Endothelial cell (in vitro differentiated cells): ENCODE data around the gene TRDN. TPM values are rescaled to one million over a fixed set of nuclear protein-coding genes. Genes with fewer than 3 reads are reported as not detected.
A peak's percentile ranks its signal among the peaks of the same experiment; 100 is the strongest.

Experiments
- DNase-seq: peaks from one replicate; pipeline ENCODE4 v3.0.0; 2021; ENCODE audit warnings: low spot score
- H3K27ac Mint-ChIP-seq: one replicate; pipeline ENCODE4 v1.8.0; 2021; ENCODE audit warnings: mixed read lengths, inconsistent platforms; ENCODE audit not compliant: unreplicated experiment
- H3K27me3 Mint-ChIP-seq: one replicate; pipeline ENCODE4 v1.8.0; 2021; ENCODE audit warnings: mild to moderate bottlenecking, moderate library complexity, mixed read lengths, inconsistent platforms; ENCODE audit not compliant: unreplicated experiment
- H3K36me3 Mint-ChIP-seq: one replicate; pipeline ENCODE4 v1.8.0; 2021; ENCODE audit warnings: mild to moderate bottlenecking, low read depth, mixed read lengths, inconsistent platforms; ENCODE audit not compliant: unreplicated experiment
- H3K4me1 Mint-ChIP-seq: one replicate; pipeline ENCODE4 v1.8.0; 2021; ENCODE audit warnings: mild to moderate bottlenecking, mixed read lengths, inconsistent platforms; ENCODE audit not compliant: unreplicated experiment
- H3K4me3 Mint-ChIP-seq: one replicate; pipeline ENCODE4 v1.8.0; 2021; ENCODE audit warnings: mild to moderate bottlenecking, mixed read lengths, inconsistent platforms; ENCODE audit not compliant: unreplicated experiment
- H3K9me3 Mint-ChIP-seq: one replicate; pipeline ENCODE4 v1.8.0; 2021; ENCODE audit warnings: mixed read lengths, inconsistent platforms; ENCODE audit not compliant: unreplicated experiment
- CTCF ChIP-seq: fragments of 200-600 bp; sonication (generic); IDR thresholded peaks from one replicate; pipeline ENCODE4 v1.5.0; 2021; ENCODE audit warnings: antibody characterized with exemption; ENCODE audit not compliant: unreplicated experiment
- total RNA-seq: library from RNA; stranded (reverse); fragmentation: NEBNext Ultra II Directional; extraction: Animal tissue kit (Norgen Biotek cat#: 25700); gene quantifications from one replicate; pipeline ENCODE4 v1.2.1, GENCODE V29; 2021; ENCODE audit not compliant: unreplicated experiment

Gene TRDN
- total RNA-seq, 1 donor from 2014 or later = 9.1 TPM

GRCh38 chr6:123383718-123384117, 253.0 kb downstream of the TRDN start:
- H3K4me3 Mint-ChIP-seq = no peak overlapping the region
- DNase-seq = no peak
- H3K27me3 Mint-ChIP-seq = peaks cover 2% of the 10 kb centered on the region
- H3K4me1 Mint-ChIP-seq = no peaks in the 10 kb centered on the region
- H3K27ac Mint-ChIP-seq = no peak overlapping the region
- H3K9me3 Mint-ChIP-seq = no peaks in the 10 kb centered on the region
- TF ChIP-seq CTCF = no peak
- H3K36me3 Mint-ChIP-seq = no peaks in the 10 kb centered on the region

GRCh38 chr6:123380257-123380656, 256.5 kb downstream of the TRDN start:
- H3K4me1 Mint-ChIP-seq = no peaks in the 10 kb centered on the region
- no peak overlapping the region for H3K4me3 Mint-ChIP-seq
- no peaks in the 10 kb centered on the region for H3K27me3 Mint-ChIP-seq
- no peak overlapping the region for H3K27ac Mint-ChIP-seq
- peak; percentile 39 for DNase-seq
- peak; percentile 45 for TF ChIP-seq CTCF
- no peaks in the 10 kb centered on the region for H3K9me3 Mint-ChIP-seq
- no peaks in the 10 kb centered on the region for H3K36me3 Mint-ChIP-seq

DNA sequence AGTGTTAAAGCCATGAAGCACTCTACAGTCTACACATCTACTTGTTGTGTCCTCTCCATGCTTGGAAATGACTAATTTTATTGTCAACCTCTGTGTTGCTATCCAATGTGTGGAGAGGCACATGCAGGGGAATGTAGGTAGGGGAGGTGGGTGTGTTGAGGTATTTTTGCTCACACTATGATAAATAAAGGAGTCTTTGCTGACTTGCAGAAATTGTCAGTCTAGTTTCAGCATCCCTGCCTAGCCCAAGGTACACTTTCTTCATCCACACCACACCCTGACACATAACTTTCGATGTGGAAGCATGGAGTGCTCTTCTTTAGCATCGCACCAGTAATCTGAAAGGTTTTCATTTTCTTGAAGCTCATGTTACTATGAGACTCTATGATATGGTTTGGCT, 264.0 kb downstream of the TRDN start:
- H3K9me3 Mint-ChIP-seq = no peaks in the 10 kb centered on the region
- H3K36me3 Mint-ChIP-seq = no peaks in the 10 kb centered on the region
- no peak for TF ChIP-seq CTCF
- no peak for DNase-seq
- H3K27me3 Mint-ChIP-seq = no peaks in the 10 kb centered on the region
- H3K4me3 Mint-ChIP-seq = no peak overlapping the region
- H3K27ac Mint-ChIP-seq = no peak overlapping the region
- H3K4me1 Mint-ChIP-seq = no peaks in the 10 kb centered on the region

- Mint-ChIP-seq H3K27ac (no peak overlapping the region), H3K4me3 (no peak overlapping the region), H3K27me3 (no peaks in the 10 kb centered on the region), H3K9me3 (no peaks in the 10 kb centered on the region), H3K4me1 (no peaks in the 10 kb centered on the region), H3K36me3 (peaks cover 5% of the 10 kb centered on the region)
- TF ChIP-seq CTCF = no peak
- DNase-seq = no peak
Observed at GRCh38 chr6:123363912-123364311, 272.8 kb downstream of the TRDN start.

DNA sequence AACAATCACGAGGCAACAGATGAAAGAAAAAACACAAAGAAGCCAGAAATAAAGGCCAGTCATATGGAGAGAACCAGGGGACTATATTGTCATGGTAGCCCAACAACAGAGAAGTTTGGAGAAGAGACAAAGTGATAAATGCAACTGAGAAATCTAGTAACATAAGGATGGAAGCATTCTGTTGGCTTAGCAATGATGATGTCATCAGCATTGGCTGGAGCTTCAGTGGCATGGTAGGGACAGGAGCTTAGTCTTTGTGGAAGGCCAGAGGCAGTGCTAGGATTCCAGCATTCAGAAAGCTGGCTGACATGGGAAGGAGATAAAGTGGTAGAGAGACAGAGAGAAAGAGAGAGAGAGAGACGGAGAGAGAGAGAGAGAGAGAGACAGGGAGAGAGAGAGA, 276.4 kb downstream of the TRDN start:
- no peaks in the 10 kb centered on the region for H3K27me3 Mint-ChIP-seq
- no peak overlapping the region for H3K4me3 Mint-ChIP-seq
- peaks cover 5% of the 10 kb centered on the region for H3K36me3 Mint-ChIP-seq
- no peak for DNase-seq
- H3K4me1 Mint-ChIP-seq = peaks cover 12% of the 10 kb centered on the region
- no peak overlapping the region for H3K27ac Mint-ChIP-seq
- H3K9me3 Mint-ChIP-seq = no peaks in the 10 kb centered on the region
- no peak for TF ChIP-seq CTCF
